GM19452 (cell line): Measurements from ENCODE around the gene SLC20A1.
"Not testable (repeated sequence)": the region's sequence is repeated elsewhere in the genome, so short reads cannot be mapped to it uniquely, and the experiment has no call there.

ENCODE experiments used
- ATAC-seq: cut with Tn5 transposase; IDR thresholded peaks from one replicate; pipeline ENCODE4 v1.9.1; 2021; ENCODE audit not compliant: unreplicated experiment

SLC20A1 gene

DNA sequence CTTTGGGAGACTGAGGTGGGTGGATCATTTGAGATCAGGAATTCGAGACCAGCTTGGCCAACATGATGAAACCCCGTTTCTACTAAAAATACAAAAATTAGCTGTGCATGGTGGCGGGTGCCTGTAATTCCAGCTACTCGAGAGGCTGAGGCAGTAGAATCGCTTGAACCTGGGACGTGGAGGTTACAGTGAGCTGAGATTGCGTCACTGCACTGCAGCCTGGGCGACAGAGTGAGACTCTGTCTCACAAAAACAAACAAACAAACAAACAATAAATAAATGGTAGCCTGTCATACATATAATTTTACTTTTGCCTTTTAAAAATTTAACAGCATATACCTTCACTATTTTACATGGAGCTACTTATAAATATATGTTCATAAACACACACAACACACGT lies 61.2 kb downstream of the SLC20A1 start:
- not testable (repeated sequence) for ATAC-seq

DNA sequence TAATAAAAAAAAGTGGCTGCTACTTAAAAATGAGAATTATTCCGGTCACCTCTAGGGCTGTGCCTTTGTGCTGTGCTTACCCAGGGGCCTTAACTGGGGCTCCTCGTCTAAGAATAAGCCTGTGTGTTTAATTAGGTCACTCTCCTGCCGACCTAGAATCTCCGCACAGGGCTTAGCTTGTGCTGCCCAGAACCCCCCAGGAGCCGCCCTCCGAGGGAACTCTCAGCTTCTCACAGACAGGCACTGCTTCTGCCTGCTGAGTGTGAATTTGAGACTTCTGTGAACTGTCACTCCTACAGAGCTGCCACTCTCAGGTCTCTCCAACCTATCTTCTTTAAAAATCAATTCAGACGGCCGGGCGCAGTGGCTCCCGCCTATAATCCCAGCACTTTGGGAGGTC lies 63.2 kb downstream of the SLC20A1 start:
- no peak for ATAC-seq

DNA sequence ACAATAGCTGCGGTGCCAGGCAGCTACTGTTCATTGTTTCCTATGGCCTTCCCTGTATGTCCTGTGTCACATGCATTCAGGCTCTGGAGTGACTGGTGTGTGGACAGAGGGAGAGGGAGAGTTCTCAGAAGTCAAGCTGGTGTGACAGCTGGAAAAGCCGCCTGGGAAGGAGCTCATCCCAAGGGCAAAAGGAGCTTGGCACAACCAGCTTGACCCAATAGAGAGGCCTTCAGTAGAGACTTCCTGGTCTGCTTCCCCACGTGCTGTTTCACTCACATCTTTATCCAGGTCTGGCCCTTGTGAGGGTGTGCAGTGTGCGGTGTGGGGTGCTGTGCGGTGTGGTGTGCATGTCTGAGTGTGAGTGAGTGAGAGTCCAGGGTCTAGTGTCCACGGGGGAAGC lies 64.0 kb downstream of the SLC20A1 start:
- no peak for ATAC-seq

DNA sequence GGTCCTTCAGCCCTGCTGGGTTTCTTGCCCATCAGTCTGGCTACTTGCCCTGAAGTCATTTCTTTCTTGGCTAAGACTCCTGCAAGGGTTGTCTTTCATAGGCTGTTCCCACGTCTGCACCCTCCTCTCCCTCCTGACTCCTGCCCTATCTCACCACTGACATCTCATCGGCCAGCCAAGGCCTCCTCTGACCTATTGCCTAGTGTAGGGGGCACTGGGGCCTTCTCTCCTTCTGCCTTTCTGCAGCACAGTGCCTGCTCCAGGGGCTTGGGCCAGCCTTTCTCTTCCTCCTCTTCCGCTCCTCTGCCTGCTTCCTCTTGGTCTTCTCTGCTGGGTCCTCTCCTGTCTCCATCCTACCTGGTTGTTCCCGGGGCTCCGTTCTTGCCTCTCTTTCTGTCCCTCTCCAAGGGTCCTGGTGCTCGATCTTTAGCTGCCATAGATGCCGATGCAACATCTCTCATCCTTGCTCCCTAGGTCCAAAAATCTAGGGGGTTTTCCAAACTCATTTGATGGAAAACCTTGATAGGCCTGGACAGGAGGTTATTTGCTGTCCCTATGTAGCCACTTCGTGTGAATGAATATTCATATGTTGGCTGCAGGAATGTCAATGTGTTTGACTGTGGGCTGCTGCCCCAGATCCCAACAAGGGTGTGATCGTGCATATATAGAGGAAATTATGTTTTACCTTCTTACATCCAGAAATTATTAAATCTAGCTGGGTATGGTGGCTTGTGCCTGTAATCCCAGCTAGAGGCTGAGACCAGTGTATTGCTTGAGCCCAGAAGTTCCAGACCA lies 65.4 kb downstream of the SLC20A1 start:
- ATAC-seq: no peak

DNA sequence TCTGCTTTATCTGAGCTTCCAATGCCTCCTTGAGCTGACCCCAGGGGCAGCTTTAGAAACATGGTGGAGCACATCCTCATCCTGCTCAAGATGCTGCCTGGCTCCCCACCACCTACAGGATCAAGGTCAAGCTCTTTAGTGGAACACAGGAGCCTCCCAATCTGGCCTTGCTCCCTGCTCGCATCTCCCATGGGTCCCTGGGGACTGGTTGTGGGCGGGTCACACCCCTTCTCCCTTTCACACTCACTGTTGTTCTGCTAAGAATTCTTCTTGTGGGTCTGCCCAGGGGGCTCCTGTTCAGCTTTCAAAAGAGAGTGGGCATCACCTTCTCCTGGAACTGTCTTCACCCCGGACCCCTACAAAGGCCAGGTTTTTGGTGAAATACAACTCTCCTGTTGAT lies 66.7 kb downstream of the SLC20A1 start:
- ATAC-seq: no peak

DNA sequence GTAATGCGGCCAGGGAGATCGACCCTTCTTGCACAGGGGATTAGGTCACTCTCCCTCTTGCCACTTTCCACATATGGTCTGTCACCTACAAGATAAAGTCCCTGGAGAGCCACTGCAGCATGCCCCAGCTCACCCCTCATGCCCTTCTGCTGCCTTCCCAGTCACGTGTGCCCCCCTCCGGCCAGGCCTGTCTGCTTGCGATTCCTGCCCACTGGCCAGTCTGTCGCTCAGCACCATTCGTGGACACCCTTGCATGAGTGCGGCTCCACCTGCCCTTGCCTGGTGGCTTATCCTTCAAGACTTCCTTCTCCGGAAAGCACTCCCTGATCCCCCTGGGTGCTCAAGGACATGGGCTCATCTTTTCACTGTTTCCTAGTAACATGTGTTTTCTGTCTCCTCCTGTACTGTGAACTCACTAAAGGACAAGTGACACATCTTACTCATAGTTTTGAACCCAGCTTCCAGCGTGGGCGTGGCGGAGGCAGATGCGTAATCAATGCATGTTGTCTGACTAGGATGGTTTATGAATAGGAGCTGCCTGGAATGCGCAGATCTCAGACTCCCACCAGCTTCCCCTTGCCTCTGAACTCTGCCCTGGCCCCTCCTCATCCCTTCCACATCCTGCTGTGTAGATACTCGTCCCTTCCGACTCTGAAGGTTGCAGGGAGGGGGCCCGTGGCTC lies 67.3 kb downstream of the SLC20A1 start:
- ATAC-seq: no peak
